Liver (tissue), 3 donors: ENCODE results near the gene SPDYA.

Experiments
- ATF3 ChIP-seq: IDR thresholded peaks from 2 replicates; pipeline ENCODE4 v1.6.1; 2016; ENCODE audit warnings: antibody characterized with exemption
- CTCF ChIP-seq: fragments of 150-350 bp; IDR thresholded peaks from 2 replicates; pipeline ENCODE4 v1.5.1; 2017; ENCODE audit warnings: improper control_type of control experiment, low read depth, low read length; ENCODE audit not compliant: missing input control
- EGR1 ChIP-seq, 2 donors: IDR thresholded peaks; 2 replicates each; pipeline ENCODE4 v1.6.1; 2016 to 2018; ENCODE audit warnings: antibody characterized with exemption in 2 of 2, low read depth in 2 of 2
- FOXA1 ChIP-seq: IDR thresholded peaks from 2 replicates; pipeline ENCODE4 v1.6.1; 2016; ENCODE audit warnings: antibody characterized with exemption
- MAX ChIP-seq: IDR thresholded peaks from 2 replicates; pipeline ENCODE4 v1.6.1; 2016; ENCODE audit warnings: antibody characterized with exemption
- NR2F2 ChIP-seq: IDR thresholded peaks from 2 replicates; pipeline ENCODE4 v1.6.1; 2016; ENCODE audit warnings: antibody characterized with exemption
- RAD21 ChIP-seq, 2 donors: IDR thresholded peaks; 2 replicates each; pipeline ENCODE4 v1.6.1; 2016; ENCODE audit warnings: antibody characterized with exemption in 2 of 2, mild to moderate bottlenecking in 2 of 2
- REST ChIP-seq: IDR thresholded peaks from 2 replicates; pipeline ENCODE4 v1.6.1; 2016; ENCODE audit warnings: antibody characterized with exemption, mild to moderate bottlenecking
- TAF1 ChIP-seq: conservative IDR thresholded peaks from 2 replicates; pipeline ENCODE4 v1.6.1; 2016; ENCODE audit warnings: antibody characterized with exemption, mild to moderate bottlenecking
- YY1 ChIP-seq: IDR thresholded peaks from 2 replicates; pipeline ENCODE4 v1.6.1; 2016; ENCODE audit warnings: antibody characterized with exemption, mild to moderate bottlenecking
- ZBTB33 ChIP-seq: IDR thresholded peaks from 2 replicates; pipeline ENCODE4 v1.6.1; 2016; ENCODE audit warnings: antibody characterized with exemption
- donor health status: healthy.
- donor health status: healthy.

- TF ChIP-seq CTCF (no peak), REST (peak; percentile 38), ZBTB33 (peak; percentile 95), MAX (peak; percentile 94), EGR1 (IDR thresholded peaks at IDR 0.05; ENCODE audit: low read depth in 2 of 2) (peak; percentile 46 to 83), TAF1 (no peak), ATF3 (no peak), YY1 (peak; percentile 96), FOXA1 (peak; percentile 47), RAD21 (IDR thresholded peaks at IDR 0.05) (peak; percentile 17 to 19), NR2F2 (no peak)
Observed at GRCh38 chr2:28894470-28895188, 84.0 kb downstream of the SPDYA start, which contains the start of gene WDR43.
